ENCODE results near the gene HOXA1. TPM values are rescaled to one million over a fixed set of nuclear protein-coding genes. Genes with fewer than 3 reads are reported as not detected.
"Not testable (repeated sequence)": the region's sequence is repeated elsewhere in the genome, so short reads cannot be mapped to it uniquely, and the experiment has no call there.

Gene HOXA1
- total RNA-seq, 1 donor from 2014 or later = 1.3 TPM

DNA sequence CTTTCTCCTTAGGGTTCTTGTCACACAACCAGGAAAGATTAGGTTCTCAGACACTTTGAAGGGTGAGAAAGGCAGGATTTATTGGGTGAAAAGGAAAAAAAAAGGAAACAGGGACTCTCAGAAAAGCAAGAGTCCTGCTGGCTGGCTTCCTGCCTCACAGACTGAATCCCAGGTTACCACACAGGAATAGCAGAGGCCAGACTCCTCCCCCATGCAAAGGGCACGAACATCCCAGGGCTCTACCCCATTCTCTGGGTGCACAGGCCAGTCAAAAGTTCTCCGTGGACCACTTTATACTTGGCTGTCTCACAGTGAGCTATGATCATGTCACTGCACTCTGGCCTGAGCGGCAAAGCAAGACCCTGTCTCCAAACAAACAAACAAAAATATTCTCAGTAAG, 42.6 kb downstream of the HOXA1 start:
- no peak for DNase-seq (ENCODE audit: low spot score)

DNA sequence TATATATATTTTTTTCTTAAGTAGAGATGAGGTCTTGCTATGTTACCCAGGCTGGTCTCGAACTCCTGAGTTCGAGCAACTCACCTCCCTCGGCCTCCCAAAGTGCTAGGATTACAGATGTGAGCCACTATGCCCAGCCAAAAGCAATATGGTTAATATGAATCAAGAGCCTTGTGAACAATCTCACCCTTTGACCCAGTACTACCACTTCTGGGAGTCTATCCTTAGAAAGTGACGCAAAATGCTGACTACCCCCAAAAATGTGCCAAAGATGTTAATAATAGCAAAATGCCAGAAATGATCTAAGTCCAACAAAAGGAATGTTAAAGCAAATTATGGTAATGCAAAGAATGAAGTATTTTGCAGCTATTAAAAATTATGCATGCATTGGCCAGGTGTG, 44.3 kb downstream of the HOXA1 start:
- no peak for DNase-seq (ENCODE audit: low spot score)

DNA sequence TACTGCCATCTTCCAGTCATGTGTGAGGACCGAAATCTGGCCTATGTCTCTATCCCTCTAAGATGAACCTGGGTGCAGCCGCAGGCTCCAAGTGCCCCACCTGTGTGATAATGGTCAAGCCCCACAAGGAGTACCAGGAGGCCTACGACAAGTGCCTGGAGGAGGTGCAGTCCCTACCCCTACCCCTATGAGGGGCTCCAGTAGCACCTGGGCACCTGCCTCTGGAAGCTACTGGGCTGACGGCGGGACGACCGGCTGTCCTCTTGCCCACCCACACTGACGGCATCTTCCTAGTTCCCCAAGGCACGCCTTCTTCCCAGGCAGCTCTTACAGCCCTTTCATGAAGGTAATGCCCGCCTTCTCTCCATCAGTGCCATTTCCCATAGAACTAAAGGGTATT, 47.4 kb downstream of the HOXA1 start:
- DNase-seq (ENCODE audit: low spot score) = no peak

DNA sequence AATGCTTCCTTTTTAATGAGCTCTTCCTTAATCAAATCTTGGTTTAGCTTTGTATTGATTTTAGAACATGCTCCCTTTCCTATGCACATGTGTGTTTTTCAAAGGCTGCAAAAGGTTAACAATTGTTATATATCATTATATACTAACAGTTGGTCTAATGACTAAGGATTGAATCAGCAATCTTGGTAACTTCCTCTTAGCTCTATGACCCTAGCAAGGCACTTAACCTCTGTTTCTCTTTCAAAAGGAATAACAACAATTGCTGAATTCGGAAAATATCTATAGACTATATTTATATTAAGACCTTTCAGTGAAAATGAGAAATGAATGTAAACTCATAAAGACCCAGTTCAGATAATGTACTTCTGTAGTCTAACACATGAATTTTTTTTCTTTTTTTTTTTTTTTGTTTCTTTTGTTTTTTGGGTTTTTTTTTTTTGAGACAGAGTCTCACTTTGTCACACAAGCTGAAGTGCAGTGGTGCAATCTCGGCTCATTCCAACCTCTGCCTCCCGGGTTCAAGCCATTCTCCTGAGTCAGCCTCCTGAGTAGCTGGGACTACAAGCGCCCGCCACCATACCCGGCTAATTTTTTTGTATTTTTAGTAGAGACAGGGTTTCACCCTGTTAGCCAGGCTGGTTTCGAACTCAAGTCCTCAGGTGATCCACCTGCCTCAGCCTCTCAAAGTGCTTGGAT, 48.8 kb downstream of the HOXA1 start:
- no peak for DNase-seq (ENCODE audit: low spot score)

GRCh38 chr7:27045972-27046371, 49.8 kb downstream of the HOXA1 start:
- not testable (repeated sequence) for DNase-seq (ENCODE audit: low spot score)

GRCh38 chr7:27045066-27045465, 50.7 kb downstream of the HOXA1 start:
- not testable (repeated sequence) for DNase-seq (ENCODE audit: low spot score)

Other genes with a start within 250 kb of the HOXA1 start
- 45.9 TPM for gene SKAP2, start 231.4 kb downstream of the HOXA1 start, total RNA-seq
- gene HOXA2, start 6.7 kb upstream of the HOXA1 start, total RNA-seq = 1.2 TPM
- gene HOXA4, start 34.8 kb upstream of the HOXA1 start, total RNA-seq = 4.0 TPM
- gene HOXA5, start 47.7 kb upstream of the HOXA1 start, total RNA-seq = 15.3 TPM
- gene HOXA6, start 51.8 kb upstream of the HOXA1 start, total RNA-seq = 3.1 TPM
- 5.8 TPM for gene HOXA3, start 56.6 kb upstream of the HOXA1 start, total RNA-seq
- gene HOXA7, start 60.7 kb upstream of the HOXA1 start, total RNA-seq = 7.5 TPM
- gene HOXA9, start 69.5 kb upstream of the HOXA1 start, total RNA-seq = 10.4 TPM
- 19.7 TPM for gene HOXA10, start 78.3 kb upstream of the HOXA1 start, total RNA-seq
- gene HOXA11, start 89.2 kb upstream of the HOXA1 start, total RNA-seq = 6.1 TPM
- 1.9 TPM for gene HOXA13, start 104.1 kb upstream of the HOXA1 start, total RNA-seq
- gene EVX1, start 146.8 kb upstream of the HOXA1 start, total RNA-seq = 0.13 TPM